GM12873 (cell line): ENCODE measurements around the gene CCDC134.

Source experiments
- CTCF ChIP-seq: IDR thresholded peaks from 2 replicates; pipeline ENCODE4 v1.5.1; 2012; ENCODE audit warnings: low read depth, mild to moderate bottlenecking, moderate library complexity, low read length, control low read depth; ENCODE audit not compliant: insufficient read depth; ENCODE audit errors: missing control alignments

Gene CCDC134

GRCh38 chr22:41826021-41826420 is 25.5 kb downstream of the CCDC134 start:
- no peak for TF ChIP-seq CTCF

- no peak for TF ChIP-seq CTCF
Observed at GRCh38 chr22:41826430-41827383, 26.2 kb downstream of the CCDC134 start.

GRCh38 chr22:41827671-41828070 is 27.2 kb downstream of the CCDC134 start:
- TF ChIP-seq CTCF: no peak

GRCh38 chr22:41828516-41828915 is 28.0 kb downstream of the CCDC134 start:
- no peak for TF ChIP-seq CTCF

- TF ChIP-seq CTCF: no peak
Observed at GRCh38 chr22:41830174-41830573, 29.7 kb downstream of the CCDC134 start.

- TF ChIP-seq CTCF: no peak
Observed at GRCh38 chr22:41831383-41831782, 30.9 kb downstream of the CCDC134 start.

GRCh38 chr22:41831828-41832552 is 31.5 kb downstream of the CCDC134 start:
- no peak for TF ChIP-seq CTCF
